HG03520 (cell line): Measurements from ENCODE around the gene DDX42.
"Not testable (repeated sequence)": the region's sequence is repeated elsewhere in the genome, so short reads cannot be mapped to it uniquely, and the experiment has no call there.

Experiments
- ATAC-seq: cut with Tn5 transposase; IDR thresholded peaks from one replicate; pipeline ENCODE4 v1.9.1; 2021; ENCODE audit warnings: mild to moderate bottlenecking, moderate library complexity; ENCODE audit not compliant: unreplicated experiment

The DDX42 gene

GRCh38 chr17:63774969-63775265 lies 947 bp downstream of the DDX42 start:
- no peak for ATAC-seq

GRCh38 chr17:63775420-63775819 lies 1.4 kb downstream of the DDX42 start:
- ATAC-seq, result no peak

GRCh38 chr17:63780507-63780906 lies 6.5 kb downstream of the DDX42 start:
- ATAC-seq, result no peak

GRCh38 chr17:63780928-63781327 lies 7.0 kb downstream of the DDX42 start:
- no peak for ATAC-seq

- ATAC-seq, result no peak
These were observed 9.6 kb downstream of the DDX42 start for GRCh38 chr17:63783522-63783921.

- no peak for ATAC-seq
These were observed 11.6 kb downstream of the DDX42 start for GRCh38 chr17:63785556-63785955.

- ATAC-seq, result no peak
These were observed 12.1 kb downstream of the DDX42 start for GRCh38 chr17:63786117-63786516.

- ATAC-seq, result no peak
These were observed 13.2 kb downstream of the DDX42 start for GRCh38 chr17:63786971-63787711.

- ATAC-seq, result no peak
These were observed 16.1 kb downstream of the DDX42 start for GRCh38 chr17:63790057-63790456.

GRCh38 chr17:63792055-63792729 lies 18.2 kb downstream of the DDX42 start:
- no peak for ATAC-seq

- not testable (repeated sequence) for ATAC-seq
These were observed 22.4 kb downstream of the DDX42 start for GRCh38 chr17:63796375-63796774.

GRCh38 chr17:63798572-63799106 lies 24.7 kb downstream of the DDX42 start:
- no peak for ATAC-seq

GRCh38 chr17:63800783-63801182 lies 26.8 kb downstream of the DDX42 start:
- no peak for ATAC-seq

- ATAC-seq, result no peak
These were observed 30.4 kb downstream of the DDX42 start for GRCh38 chr17:63804328-63804727.

- ATAC-seq, result no peak
These were observed 31.6 kb downstream of the DDX42 start for GRCh38 chr17:63805591-63805990.

- ATAC-seq, result no peak
These were observed 36.0 kb downstream of the DDX42 start for GRCh38 chr17:63809970-63810369.

GRCh38 chr17:63816123-63816522 lies 42.2 kb downstream of the DDX42 start:
- ATAC-seq, result no peak

GRCh38 chr17:63816669-63817068 lies 42.7 kb downstream of the DDX42 start:
- ATAC-seq, result no peak

- no peak for ATAC-seq
These were observed 43.9 kb downstream of the DDX42 start for GRCh38 chr17:63817736-63818385.

GRCh38 chr17:63819131-63819530 lies 45.2 kb downstream of the DDX42 start:
- ATAC-seq, result no peak

GRCh38 chr17:63819585-63820537 lies 45.9 kb downstream of the DDX42 start:
- ATAC-seq, result no peak
